Measurements from ENCODE around the gene TAAR5. TPM values are rescaled to one million over a fixed set of nuclear protein-coding genes. Genes with fewer than 3 reads are reported as not detected.

TAAR5 gene
- total and polyA plus RNA-seq, 2 donors (not counting 1 experiment from before 2014, with no cell fraction given) = not detected

DNA sequence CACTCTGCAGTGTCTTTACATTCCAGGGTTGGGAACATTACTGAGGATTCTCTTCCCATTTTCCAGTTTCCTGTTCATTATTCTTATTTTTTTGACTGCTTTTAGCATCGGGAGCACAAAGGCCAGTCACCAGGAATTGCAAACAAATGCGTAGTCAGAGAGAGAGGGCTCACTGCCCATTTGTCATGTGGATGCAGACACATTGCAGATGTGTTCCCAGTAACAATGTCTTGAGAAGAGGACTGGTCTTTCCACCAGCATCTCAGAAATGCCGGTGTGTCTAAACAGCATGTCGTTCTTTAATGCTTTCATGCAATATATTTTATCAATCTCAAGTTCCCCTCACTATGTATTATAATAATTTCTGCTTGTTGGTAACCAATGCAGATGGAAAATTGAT lies 20.4 kb downstream of the TAAR5 start:
- no peaks in the 10 kb centered on the region for H3K4me1 ChIP-seq (ENCODE audit: control insufficient read depth, extremely low read depth, insufficient read depth, low read length)
- no peak overlapping the region for H3K4me2 ChIP-seq (ENCODE audit: extremely low read depth, insufficient read depth, low read length)
- no peak overlapping the region for H3K9ac ChIP-seq (ENCODE audit: insufficient read depth, low read length)
- H3K27me3 ChIP-seq (ENCODE audit: control insufficient read depth, insufficient read depth, low read length) = peaks cover 14% of the 10 kb centered on the region
- H4K20me1 ChIP-seq (ENCODE audit: control insufficient read depth, extremely low read depth, insufficient read depth, low read length) = no peaks in the 10 kb centered on the region
- H3K36me3 ChIP-seq (ENCODE audit: control insufficient read depth, insufficient read depth, low read length) = no peaks in the 10 kb centered on the region
- no peak overlapping the region for H3K4me3 ChIP-seq (replicated peaks in 1 of 4; ENCODE audit: control extremely low read depth in 1 of 4, insufficient read depth in 1 of 4, low read depth in 3 of 4, low read length in 4 of 4)
- DNase-seq (ENCODE audit: low read depth in 2 of 2) = no peak
- H3K9me3 ChIP-seq (ENCODE audit: control insufficient read depth, insufficient read depth, low read depth, low read length) = no peaks in the 10 kb centered on the region
- no peak overlapping the region for H3K27ac ChIP-seq (ENCODE audit: insufficient read depth, low read length)
- TF ChIP-seq, protein P1, sequence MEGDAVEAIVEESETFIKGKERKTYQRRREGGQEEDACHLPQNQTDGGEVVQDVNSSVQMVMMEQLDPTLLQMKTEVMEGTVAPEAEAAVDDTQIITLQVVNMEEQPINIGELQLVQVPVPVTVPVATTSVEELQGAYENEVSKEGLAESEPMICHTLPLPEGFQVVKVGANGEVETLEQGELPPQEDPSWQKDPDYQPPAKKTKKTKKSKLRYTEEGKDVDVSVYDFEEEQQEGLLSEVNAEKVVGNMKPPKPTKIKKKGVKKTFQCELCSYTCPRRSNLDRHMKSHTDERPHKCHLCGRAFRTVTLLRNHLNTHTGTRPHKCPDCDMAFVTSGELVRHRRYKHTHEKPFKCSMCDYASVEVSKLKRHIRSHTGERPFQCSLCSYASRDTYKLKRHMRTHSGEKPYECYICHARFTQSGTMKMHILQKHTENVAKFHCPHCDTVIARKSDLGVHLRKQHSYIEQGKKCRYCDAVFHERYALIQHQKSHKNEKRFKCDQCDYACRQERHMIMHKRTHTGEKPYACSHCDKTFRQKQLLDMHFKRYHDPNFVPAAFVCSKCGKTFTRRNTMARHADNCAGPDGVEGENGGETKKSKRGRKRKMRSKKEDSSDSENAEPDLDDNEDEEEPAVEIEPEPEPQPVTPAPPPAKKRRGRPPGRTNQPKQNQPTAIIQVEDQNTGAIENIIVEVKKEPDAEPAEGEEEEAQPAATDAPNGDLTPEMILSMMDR (conservative IDR thresholded peaks at IDR 0.05 in 1 of 2, IDR thresholded peaks at IDR 0.05 in 1 of 2; ENCODE audit: low read depth in 1 of 2, low read length in 2 of 2) = no peak
- TF ChIP-seq EZH2 (IDR thresholded peaks at IDR 0.05; ENCODE audit: low read length, missing control alignments) = no peak
- no peaks in the 10 kb centered on the region for H3K79me2 ChIP-seq (ENCODE audit: control insufficient read depth, insufficient read depth, low read length)
- no peak overlapping the region for H2AFZ ChIP-seq (ENCODE audit: low read length)

DNA sequence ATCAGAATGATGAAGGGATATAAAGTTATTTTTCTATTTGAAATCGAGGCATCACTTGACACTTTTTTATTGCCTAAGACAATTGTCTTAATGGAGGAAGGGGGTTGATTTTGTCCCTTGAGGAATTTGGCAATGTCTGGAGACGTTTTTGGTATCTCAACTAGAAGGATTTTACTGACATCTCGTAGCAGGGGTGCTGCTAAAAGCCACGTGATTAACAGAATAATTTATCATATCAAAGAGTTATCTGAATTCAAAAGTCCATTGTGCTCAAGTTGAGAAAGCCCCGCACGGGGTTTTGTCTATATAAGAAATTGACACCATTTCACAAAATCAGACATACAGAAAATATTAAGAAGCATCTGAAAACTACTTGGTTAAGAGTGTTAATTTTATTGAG lies 20.9 kb downstream of the TAAR5 start:
- H3K27me3 ChIP-seq (ENCODE audit: control insufficient read depth, insufficient read depth, low read length) = peaks cover 14% of the 10 kb centered on the region
- H4K20me1 ChIP-seq (ENCODE audit: control insufficient read depth, extremely low read depth, insufficient read depth, low read length) = no peaks in the 10 kb centered on the region
- no peak overlapping the region for H3K27ac ChIP-seq (ENCODE audit: insufficient read depth, low read length)
- TF ChIP-seq EZH2 (IDR thresholded peaks at IDR 0.05; ENCODE audit: low read length, missing control alignments) = no peak
- TF ChIP-seq, protein P1 (conservative IDR thresholded peaks at IDR 0.05 in 1 of 2, IDR thresholded peaks at IDR 0.05 in 1 of 2; ENCODE audit: low read depth in 1 of 2, low read length in 2 of 2) = no peak
- no peaks in the 10 kb centered on the region for H3K36me3 ChIP-seq (ENCODE audit: control insufficient read depth, insufficient read depth, low read length)
- H3K4me3 ChIP-seq (replicated peaks in 1 of 4; ENCODE audit: control extremely low read depth in 1 of 4, insufficient read depth in 1 of 4, low read depth in 3 of 4, low read length in 4 of 4) = no peak overlapping the region
- no peaks in the 10 kb centered on the region for H3K79me2 ChIP-seq (ENCODE audit: control insufficient read depth, insufficient read depth, low read length)
- no peaks in the 10 kb centered on the region for H3K9me3 ChIP-seq (ENCODE audit: control insufficient read depth, insufficient read depth, low read depth, low read length)
- DNase-seq (ENCODE audit: low read depth in 2 of 2) = no peak
- no peak overlapping the region for H2AFZ ChIP-seq (ENCODE audit: low read length)
- H3K4me2 ChIP-seq (ENCODE audit: extremely low read depth, insufficient read depth, low read length) = no peak overlapping the region
- H3K9ac ChIP-seq (ENCODE audit: insufficient read depth, low read length) = no peak overlapping the region
- no peaks in the 10 kb centered on the region for H3K4me1 ChIP-seq (ENCODE audit: control insufficient read depth, extremely low read depth, insufficient read depth, low read length)

DNA sequence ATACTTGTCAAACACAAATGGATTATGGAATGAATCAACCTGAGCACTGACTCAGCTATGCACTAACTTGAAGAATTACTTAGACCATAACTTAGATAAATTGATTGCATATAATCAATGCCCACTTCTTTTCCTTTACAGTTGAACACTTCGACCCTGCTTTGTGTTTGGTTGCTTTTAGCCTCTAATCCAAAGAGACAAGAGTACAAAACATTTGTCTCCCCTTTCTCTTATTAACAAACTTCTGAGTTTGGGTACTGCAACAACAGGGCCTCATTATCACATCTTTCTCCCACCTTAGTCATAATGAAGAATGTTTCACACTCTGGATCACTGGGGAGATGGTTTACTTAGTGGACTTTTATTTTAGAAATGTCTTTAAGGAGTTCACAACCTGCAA lies 22.0 kb downstream of the TAAR5 start:
- no peak overlapping the region for H3K4me2 ChIP-seq (ENCODE audit: extremely low read depth, insufficient read depth, low read length)
- no peaks in the 10 kb centered on the region for H3K9me3 ChIP-seq (ENCODE audit: control insufficient read depth, insufficient read depth, low read depth, low read length)
- H2AFZ ChIP-seq (ENCODE audit: low read length) = no peak overlapping the region
- no peaks in the 10 kb centered on the region for H4K20me1 ChIP-seq (ENCODE audit: control insufficient read depth, extremely low read depth, insufficient read depth, low read length)
- no peaks in the 10 kb centered on the region for H3K79me2 ChIP-seq (ENCODE audit: control insufficient read depth, insufficient read depth, low read length)
- no peak overlapping the region for H3K4me3 ChIP-seq (replicated peaks in 1 of 4; ENCODE audit: control extremely low read depth in 1 of 4, insufficient read depth in 1 of 4, low read depth in 3 of 4, low read length in 4 of 4)
- no peak overlapping the region for H3K9ac ChIP-seq (ENCODE audit: insufficient read depth, low read length)
- no peak overlapping the region for H3K27ac ChIP-seq (ENCODE audit: insufficient read depth, low read length)
- H3K27me3 ChIP-seq (ENCODE audit: control insufficient read depth, insufficient read depth, low read length) = peaks cover 16% of the 10 kb centered on the region
- no peak for DNase-seq (ENCODE audit: low read depth in 2 of 2)
- TF ChIP-seq, protein P1 (conservative IDR thresholded peaks at IDR 0.05 in 1 of 2, IDR thresholded peaks at IDR 0.05 in 1 of 2; ENCODE audit: low read depth in 1 of 2, low read length in 2 of 2) = no peak
- no peaks in the 10 kb centered on the region for H3K36me3 ChIP-seq (ENCODE audit: control insufficient read depth, insufficient read depth, low read length)
- H3K4me1 ChIP-seq (ENCODE audit: control insufficient read depth, extremely low read depth, insufficient read depth, low read length) = no peaks in the 10 kb centered on the region
